ENCODE measurements around the gene NXT1.

DNA sequence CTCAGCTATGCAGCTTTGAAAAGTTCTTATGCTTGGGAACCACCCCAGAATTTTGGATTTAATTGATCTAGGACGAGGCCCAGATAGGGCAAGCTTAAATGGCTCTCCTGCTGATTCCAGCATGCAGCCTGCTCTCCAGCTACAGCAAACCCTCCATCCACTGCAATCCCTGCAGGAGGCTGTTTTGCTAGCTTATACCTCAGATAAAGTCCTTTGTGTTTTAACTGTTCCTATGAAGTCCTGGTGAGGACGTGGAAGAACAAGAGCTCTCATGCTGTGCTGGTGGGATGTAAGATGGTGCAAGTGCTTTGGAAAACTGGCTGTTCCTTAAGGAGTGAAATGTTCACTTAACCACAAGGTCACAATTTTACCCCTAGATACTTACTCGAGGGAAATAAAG lies 25.5 kb upstream of the NXT1 start:
- TF ChIP-seq POLR2AphosphoS5 (IDR thresholded peaks at IDR 0.05; ENCODE audit: low read depth, low read length) (no peak), POLR2A (IDR thresholded peaks at IDR 0.05; ENCODE audit: low read depth, low read length) (no peak), TAF1 (IDR thresholded peaks at IDR 0.05; ENCODE audit: low read depth, low read length) (no peak), POU2F2 (IDR thresholded peaks at IDR 0.05; ENCODE audit: low read depth, low read length) (no peak)

All from GM12891 (cell line).